Measurements from ENCODE around the gene TEX55.
"Not testable (repeated sequence)": the region's sequence is repeated elsewhere in the genome, so short reads cannot be mapped to it uniquely, and the experiment has no call there.

The TEX55 gene

GRCh38 chr3:119161240-119161639, 15.3 kb downstream of the TEX55 start:
- DNase-seq, result no peak

- DNase-seq, result not testable (repeated sequence)
Measured at GRCh38 chr3:119164745-119165144, 18.8 kb downstream of the TEX55 start.

DNA sequence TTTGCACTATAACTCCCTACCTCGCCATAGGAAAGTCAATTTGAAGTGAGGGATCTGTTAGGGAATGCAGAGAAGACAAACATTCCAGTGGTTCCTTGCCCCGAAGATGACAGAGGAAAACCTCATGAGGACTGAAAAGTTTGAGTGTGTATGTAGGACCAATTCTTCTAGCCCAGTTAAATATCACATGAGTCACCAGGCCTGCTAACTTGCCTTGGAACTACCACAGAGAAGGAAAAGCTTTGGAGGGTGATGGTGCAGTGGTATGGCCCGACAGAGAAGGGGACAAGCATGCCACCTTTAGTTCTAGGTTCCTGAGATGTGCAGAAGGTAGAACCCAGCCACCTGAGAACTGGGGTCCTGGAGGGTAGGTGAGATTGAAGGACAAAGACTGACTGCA, 24.9 kb downstream of the TEX55 start:
- DNase-seq, result no peak

GRCh38 chr3:119173325-119173724, 27.4 kb downstream of the TEX55 start, which contains the start of gene UPK1B:
Gene UPK1B, plus strand, starts transcription at chr3:119173598. Its CDS starts 13,144 bp downstream, at chr3:119186742.
- DNase-seq, result no peak

DNA sequence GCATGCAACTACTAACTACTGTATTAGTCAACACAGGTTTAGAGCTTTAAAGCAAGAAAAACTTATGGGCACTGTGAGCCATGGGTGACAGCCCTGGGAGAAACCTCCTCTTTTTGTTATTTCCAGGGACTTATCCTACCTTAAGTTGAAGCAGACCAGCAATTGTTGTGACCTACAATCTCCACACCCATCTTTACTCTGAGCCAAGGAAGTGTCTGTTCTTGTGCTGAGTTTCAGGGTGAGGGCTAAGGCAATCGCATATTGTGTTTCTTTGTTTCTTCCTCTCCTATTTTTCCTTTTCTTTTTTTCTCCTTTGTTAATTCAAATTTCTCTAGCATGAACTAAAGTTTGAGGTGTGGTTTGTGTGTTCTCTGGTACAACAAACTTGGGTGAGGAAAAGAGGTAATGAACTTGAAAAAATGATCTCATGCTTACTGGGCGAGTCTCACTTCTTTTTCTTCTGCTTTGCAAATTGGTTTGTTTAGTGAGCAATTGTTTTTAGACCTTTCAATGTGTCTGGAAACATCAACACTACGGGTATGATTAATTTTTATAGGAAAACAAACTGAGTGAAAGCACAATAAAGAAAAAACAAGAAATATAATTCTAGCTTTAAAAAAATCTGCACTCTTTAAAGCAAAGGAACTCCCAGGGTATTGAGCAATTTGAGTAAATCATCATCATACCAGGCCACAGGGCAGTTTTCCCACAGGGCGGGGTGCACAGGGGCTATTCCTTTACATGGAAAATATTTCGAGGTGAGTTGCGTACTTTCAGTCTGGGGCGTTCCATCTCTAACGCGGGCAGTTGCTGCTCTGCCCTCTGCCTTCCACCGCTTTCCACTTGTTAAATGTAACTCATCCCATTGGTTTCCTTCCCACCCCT, 30.1 kb downstream of the TEX55 start:
- no peak for DNase-seq

GRCh38 chr3:119176778-119177177, 30.8 kb downstream of the TEX55 start:
- no peak for DNase-seq

- DNase-seq, result no peak
Measured at GRCh38 chr3:119177321-119177720, 31.4 kb downstream of the TEX55 start.

- no peak for DNase-seq
Measured at GRCh38 chr3:119181765-119182164, 35.8 kb downstream of the TEX55 start.

DNA sequence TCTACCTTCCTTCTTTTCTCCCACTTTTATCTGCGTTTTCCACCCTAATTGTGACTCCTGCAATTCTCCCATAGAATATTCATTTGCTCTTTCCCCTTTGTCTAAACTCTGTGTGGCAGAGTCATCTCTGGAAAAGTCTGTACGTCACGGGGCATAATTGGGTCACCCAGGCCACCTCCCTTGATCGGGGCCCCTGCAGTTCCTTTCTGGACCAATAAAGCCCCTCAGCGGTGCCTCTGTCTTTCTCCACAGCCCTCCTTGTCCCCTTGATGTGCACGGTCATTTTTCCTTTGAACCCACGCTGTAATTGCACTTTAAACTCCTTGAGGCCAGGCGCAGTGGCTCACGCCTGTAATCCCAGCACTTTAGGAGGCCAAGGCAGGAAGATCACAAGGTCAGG, 38.1 kb downstream of the TEX55 start:
- no peak for DNase-seq

DNA sequence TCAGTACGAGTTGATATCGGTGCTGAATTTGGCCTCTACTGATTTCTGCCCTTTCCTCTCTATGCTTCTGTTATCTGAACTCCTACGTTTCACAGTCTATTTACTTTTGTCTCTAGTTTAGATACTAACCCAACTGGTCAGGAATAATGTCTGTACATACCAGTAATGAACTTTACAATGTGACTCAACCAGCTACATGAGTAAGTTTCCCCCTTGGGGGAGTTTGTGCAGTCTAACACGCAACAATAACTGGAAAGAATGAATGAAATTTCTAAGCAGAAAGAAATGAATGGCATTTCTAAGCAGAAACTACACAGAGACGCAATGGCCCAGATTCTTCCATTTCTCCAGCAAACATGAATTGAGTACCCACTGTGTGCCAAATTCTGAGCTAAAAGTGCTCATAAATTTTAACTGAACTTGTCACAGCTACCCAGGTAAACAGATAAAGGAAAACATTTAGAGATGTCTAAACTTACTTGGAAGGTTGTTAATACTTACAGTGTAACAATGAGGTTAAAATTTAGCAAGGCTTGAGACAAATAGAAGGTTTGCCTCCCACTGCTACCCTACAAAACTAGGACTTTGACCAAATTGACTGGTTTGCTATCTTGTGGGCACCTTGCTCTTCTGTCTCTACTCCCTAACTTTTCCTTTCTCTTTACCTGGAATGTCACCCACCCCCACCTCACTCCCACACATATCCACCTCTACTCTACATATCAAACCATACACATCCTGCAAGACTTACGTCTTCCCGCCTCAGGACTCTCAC, 39.0 kb downstream of the TEX55 start:
- DNase-seq, result no peak

GRCh38 chr3:119187266-119187665, 41.3 kb downstream of the TEX55 start:
- no peak for DNase-seq

- no peak for DNase-seq
Measured at GRCh38 chr3:119191800-119192199, 45.8 kb downstream of the TEX55 start.

GRCh38 chr3:119194237-119195150, 48.5 kb downstream of the TEX55 start:
- DNase-seq, result no peak

GRCh38 chr3:119195151-119195476, 49.1 kb downstream of the TEX55 start:
- no peak for DNase-seq

DNA sequence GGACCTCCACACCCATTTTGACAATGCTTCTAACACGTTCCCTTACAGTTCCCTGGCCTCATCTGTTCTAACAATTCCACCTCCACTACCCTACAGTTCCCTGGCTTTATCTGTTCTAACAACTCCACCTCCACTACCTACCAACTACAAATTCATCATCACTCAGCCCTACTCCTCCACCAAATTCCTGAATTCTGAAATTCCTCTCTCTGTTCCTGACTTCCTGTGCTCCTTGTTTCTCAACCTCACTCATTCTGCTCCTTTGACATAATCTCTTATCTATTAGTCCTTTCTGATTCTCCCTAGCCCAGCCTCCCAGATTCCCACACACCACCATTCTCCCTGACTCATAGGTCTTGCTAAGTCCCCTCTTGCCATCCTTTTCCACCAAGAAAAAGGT, 49.9 kb downstream of the TEX55 start:
- no peak for DNase-seq

Data from activated T-cell treated with anti-CD3 and anti-CD28 coated beads, Interleukin-2, amount 50 U/mL, for 48 hours (primary cell).